Measurements from ENCODE around the gene USP17L24.
"Not testable (repeated sequence)": the region's sequence is repeated elsewhere in the genome, so short reads cannot be mapped to it uniquely, and the experiment has no call there.

DNA sequence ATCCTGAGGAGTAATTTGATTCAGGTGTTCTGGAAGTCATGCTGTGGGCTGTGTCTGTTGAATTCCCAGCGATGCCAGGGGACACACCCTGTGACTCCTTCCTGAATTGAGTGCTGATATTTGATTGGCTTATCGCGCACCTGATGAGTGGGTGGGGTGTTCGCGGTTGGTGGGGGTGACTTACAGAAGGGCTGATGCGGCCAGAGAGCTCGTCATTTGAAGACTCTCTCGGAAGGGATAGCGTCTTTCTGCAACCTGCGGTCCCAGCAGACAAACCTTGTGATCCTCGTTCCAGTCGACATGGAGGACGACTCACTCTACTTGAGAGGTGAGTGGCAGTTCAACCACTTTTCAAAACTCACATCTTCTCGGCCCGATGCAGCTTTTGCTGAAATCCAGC, 4.6 kb downstream of the USP17L24 start, which contains the start of gene USP17L25:
- TF ChIP-seq POLR2A (IDR thresholded peaks at IDR 0.05): not testable (repeated sequence)
- TF ChIP-seq, protein P1, sequence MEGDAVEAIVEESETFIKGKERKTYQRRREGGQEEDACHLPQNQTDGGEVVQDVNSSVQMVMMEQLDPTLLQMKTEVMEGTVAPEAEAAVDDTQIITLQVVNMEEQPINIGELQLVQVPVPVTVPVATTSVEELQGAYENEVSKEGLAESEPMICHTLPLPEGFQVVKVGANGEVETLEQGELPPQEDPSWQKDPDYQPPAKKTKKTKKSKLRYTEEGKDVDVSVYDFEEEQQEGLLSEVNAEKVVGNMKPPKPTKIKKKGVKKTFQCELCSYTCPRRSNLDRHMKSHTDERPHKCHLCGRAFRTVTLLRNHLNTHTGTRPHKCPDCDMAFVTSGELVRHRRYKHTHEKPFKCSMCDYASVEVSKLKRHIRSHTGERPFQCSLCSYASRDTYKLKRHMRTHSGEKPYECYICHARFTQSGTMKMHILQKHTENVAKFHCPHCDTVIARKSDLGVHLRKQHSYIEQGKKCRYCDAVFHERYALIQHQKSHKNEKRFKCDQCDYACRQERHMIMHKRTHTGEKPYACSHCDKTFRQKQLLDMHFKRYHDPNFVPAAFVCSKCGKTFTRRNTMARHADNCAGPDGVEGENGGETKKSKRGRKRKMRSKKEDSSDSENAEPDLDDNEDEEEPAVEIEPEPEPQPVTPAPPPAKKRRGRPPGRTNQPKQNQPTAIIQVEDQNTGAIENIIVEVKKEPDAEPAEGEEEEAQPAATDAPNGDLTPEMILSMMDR (IDR thresholded peaks at IDR 0.05): not testable (repeated sequence)

Measured in esophagus squamous epithelium (tissue), 4 donors.